Measurements from ENCODE around the gene RAP1GAP. TPM values are rescaled to one million over a fixed set of nuclear protein-coding genes. Genes with fewer than 3 reads are reported as not detected.

RAP1GAP gene
- total RNA-seq, 2 donors from 2014 or later: 46.5 to 104 TPM

DNA sequence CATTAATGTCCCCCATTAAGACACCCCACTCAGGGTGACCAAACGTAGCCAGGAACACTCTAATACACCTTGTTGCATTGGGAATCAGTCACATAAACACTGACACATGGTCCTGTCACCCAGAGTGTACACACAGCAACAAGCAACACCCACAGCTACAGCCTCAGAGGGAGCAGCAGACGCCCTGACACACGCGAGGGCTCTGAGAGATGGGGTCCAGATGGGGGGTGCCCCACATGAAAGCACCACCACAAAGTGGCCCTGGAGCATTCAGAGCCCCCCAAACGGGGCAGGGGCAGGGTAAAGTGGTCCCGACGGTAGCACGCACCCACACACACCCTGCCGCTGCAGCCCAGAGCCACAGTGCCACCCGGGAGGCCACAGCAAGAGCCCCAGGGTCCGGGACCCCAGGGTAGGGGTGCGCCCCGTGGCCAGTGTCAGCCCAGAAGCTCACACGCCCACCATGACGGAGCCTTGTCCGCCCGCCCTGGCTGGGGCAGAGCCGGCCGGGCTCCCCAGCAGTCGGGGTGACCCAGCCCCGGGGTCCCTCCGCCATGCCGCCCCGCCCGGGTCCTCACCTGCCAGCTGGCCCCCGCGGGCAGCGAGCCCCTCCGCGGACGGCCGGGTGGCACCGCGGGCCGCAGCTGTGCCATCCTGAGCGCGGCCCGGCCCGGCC, 47.3 kb downstream of the RAP1GAP start:
- DNase-seq: no peak
- H3K27me3 ChIP-seq: no peaks in the 10 kb centered on the region
- intact Hi-C loops (cut with DNase I): no loop called here
- no peak for ATAC-seq
- no peaks in the 10 kb centered on the region for H3K9me3 ChIP-seq
- peak overlapping the region; percentile 64 to 78 for H3K4me3 ChIP-seq
- peak overlapping the region; percentile 81 to 98 (median 84) for H3K27ac ChIP-seq
- peaks cover 0 to 2% of the 10 kb centered on the region in 2 donors for H3K36me3 ChIP-seq (replicated peaks in 1 of 2; ENCODE audit: insufficient read depth in 1 of 2, low read depth in 2 of 2)
- peaks cover 78% of the 10 kb centered on the region for H3K4me1 ChIP-seq
- WGBS, 2 donors: 0 to 10% methylated on average over 5 to 35 of the region's 39 CpGs
- TF ChIP-seq, protein P1, sequence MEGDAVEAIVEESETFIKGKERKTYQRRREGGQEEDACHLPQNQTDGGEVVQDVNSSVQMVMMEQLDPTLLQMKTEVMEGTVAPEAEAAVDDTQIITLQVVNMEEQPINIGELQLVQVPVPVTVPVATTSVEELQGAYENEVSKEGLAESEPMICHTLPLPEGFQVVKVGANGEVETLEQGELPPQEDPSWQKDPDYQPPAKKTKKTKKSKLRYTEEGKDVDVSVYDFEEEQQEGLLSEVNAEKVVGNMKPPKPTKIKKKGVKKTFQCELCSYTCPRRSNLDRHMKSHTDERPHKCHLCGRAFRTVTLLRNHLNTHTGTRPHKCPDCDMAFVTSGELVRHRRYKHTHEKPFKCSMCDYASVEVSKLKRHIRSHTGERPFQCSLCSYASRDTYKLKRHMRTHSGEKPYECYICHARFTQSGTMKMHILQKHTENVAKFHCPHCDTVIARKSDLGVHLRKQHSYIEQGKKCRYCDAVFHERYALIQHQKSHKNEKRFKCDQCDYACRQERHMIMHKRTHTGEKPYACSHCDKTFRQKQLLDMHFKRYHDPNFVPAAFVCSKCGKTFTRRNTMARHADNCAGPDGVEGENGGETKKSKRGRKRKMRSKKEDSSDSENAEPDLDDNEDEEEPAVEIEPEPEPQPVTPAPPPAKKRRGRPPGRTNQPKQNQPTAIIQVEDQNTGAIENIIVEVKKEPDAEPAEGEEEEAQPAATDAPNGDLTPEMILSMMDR (IDR thresholded peaks at IDR 0.05): no peak
- TF ChIP-seq POLR2A (IDR thresholded peaks at IDR 0.05): no peak

DNA sequence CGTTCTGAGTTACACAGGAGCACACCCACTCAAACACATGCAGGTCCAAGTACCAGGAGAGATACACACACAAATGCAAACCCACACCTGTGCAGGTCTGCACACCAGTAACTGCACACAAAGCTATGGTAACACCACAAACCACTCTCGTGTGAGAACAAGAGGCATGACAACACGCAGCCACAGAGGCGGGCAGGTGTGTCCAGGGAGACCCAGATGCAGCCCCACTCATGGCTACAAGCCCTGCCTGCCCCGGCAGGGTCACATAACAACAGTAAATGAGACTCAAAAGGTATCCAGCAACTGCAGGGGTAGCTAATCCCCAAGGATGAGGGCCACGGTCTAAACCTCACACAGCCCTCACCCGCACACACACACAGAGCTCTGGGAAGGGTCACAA, 48.1 kb downstream of the RAP1GAP start:
- TF ChIP-seq POLR2A (IDR thresholded peaks at IDR 0.05): no peak
- TF ChIP-seq, protein P1 (IDR thresholded peaks at IDR 0.05): no peak
- H3K27ac ChIP-seq: peak overlapping the region; percentile 68 to 85 (median 82)
- ATAC-seq (no peak), DNase-seq (no peak)
- WGBS, 2 donors: 25% methylated on average over 6 to 7 of the region's 7 CpGs
- peaks cover 0 to 4% of the 10 kb centered on the region in 2 donors for H3K36me3 ChIP-seq (replicated peaks in 1 of 2; ENCODE audit: insufficient read depth in 1 of 2, low read depth in 2 of 2)
- H3K27me3 ChIP-seq: no peaks in the 10 kb centered on the region
- peaks cover 86% of the 10 kb centered on the region for H3K4me1 ChIP-seq
- intact Hi-C loops (cut with DNase I): no loop called here
- no peaks in the 10 kb centered on the region for H3K9me3 ChIP-seq
- H3K4me3 ChIP-seq: peak overlapping the region; percentile 64 to 78

DNA sequence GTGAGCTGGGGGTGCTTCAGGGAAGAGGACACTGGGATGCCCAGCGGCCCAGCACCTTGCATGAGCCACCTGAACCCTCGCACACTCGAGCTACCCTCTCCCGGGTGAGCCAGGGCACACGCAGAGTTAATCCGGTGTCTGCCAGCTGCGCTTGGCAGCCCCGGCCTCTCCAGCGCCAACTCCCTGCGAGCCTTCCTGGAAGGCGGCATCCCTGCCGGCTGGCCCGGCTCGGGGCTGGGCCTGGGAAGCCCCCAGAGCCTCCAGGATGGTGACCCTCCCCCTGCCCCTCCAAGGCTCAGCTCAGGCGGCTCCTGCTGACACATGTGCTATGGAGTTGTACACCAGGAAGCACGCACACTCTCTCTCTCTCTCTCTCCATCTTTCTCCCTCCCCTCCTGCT, 48.7 kb downstream of the RAP1GAP start:
- Histone ChIP-seq H3K27me3 (no peaks in the 10 kb centered on the region), H3K27ac (peak overlapping the region; percentile 68 to 85 (median 82)), H3K4me1 (peaks cover 86% of the 10 kb centered on the region), H3K9me3 (no peaks in the 10 kb centered on the region), H3K36me3 (replicated peaks in 1 of 2; ENCODE audit: insufficient read depth in 1 of 2, low read depth in 2 of 2) (peaks cover 0 to 4% of the 10 kb centered on the region in 2 donors), H3K4me3 (peak overlapping the region; percentile 64 to 78)
- peak; percentile 56 to 71 (median 62) for DNase-seq
- WGBS, 2 donors: 8 to 17% methylated on average over 10 to 16 of the region's 16 CpGs
- TF ChIP-seq, protein P1 (IDR thresholded peaks at IDR 0.05): no peak
- TF ChIP-seq POLR2A (IDR thresholded peaks at IDR 0.05): peak in 1 of 3 donors; percentile 28
- intact Hi-C loops (cut with DNase I): no loop called here
- no peak for ATAC-seq

DNA sequence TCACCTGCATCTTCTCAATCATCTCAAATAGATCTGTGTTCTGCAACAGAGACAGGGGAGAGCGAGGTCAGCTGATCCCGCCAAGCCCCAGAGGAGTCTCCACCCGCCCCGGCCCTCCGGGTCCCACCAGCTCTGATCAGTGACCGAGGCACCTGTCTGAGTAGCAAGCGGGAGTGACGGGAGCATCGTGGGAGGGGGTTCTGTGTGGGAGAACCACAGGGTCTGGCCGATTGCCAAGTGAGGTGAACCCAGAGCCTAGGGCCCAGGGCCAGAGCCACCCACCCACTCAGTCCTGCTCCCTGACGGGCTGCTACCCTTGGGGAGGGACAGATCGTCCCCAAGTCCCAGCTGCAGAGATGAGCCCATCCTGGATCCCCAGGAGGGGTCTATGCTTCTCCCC, 49.1 kb downstream of the RAP1GAP start:
- H3K27ac ChIP-seq: peak overlapping the region; percentile 68 to 85 (median 82)
- DNase-seq (peak in 2 of 4 donors; percentile 40 to 49), ATAC-seq (no peak)
- no peaks in the 10 kb centered on the region for H3K27me3 ChIP-seq
- no peaks in the 10 kb centered on the region for H3K9me3 ChIP-seq
- peaks cover 86% of the 10 kb centered on the region for H3K4me1 ChIP-seq
- TF ChIP-seq, protein P1 (IDR thresholded peaks at IDR 0.05): no peak
- TF ChIP-seq POLR2A (IDR thresholded peaks at IDR 0.05): no peak
- H3K4me3 ChIP-seq: peak overlapping the region; percentile 64 to 78
- WGBS, 2 donors: 0 to 43% methylated on average over 1 to 12 of the region's 12 CpGs
- intact Hi-C loops (cut with DNase I): no loop called here
- peaks cover 0 to 4% of the 10 kb centered on the region in 2 donors for H3K36me3 ChIP-seq (replicated peaks in 1 of 2; ENCODE audit: insufficient read depth in 1 of 2, low read depth in 2 of 2)
